Measurements from ENCODE around the gene GAS7. TPM values are rescaled to one million over a fixed set of nuclear protein-coding genes. Genes with fewer than 3 reads are reported as not detected.

The GAS7 gene
- total RNA-seq, 1 experiment from 2014 or later: 0.23 TPM

- DNase-seq (ENCODE audit: low read depth): no peak
Measured at GRCh38 chr17:10200645-10201044, 2.2 kb upstream of the GAS7 start.

GRCh38 chr17:10200016-10200415 lies 1.6 kb upstream of the GAS7 start:
- DNase-seq (ENCODE audit: low read depth): no peak

GRCh38 chr17:10197721-10198508 lies 491 bp downstream of the GAS7 start:
- no peak for DNase-seq (ENCODE audit: low read depth)

- no peak for DNase-seq (ENCODE audit: low read depth)
Measured at GRCh38 chr17:10197362-10197720, 1.1 kb downstream of the GAS7 start.

- no peak for DNase-seq (ENCODE audit: low read depth)
Measured at GRCh38 chr17:10196941-10197340, 1.5 kb downstream of the GAS7 start.

GRCh38 chr17:10196384-10196895 lies 2.0 kb downstream of the GAS7 start:
- no peak for DNase-seq (ENCODE audit: low read depth)

GRCh38 chr17:10195090-10195805 lies 3.2 kb downstream of the GAS7 start:
- DNase-seq (ENCODE audit: low read depth): no peak

- DNase-seq (ENCODE audit: low read depth): no peak
Measured at GRCh38 chr17:10193632-10194031, 4.8 kb downstream of the GAS7 start.

GRCh38 chr17:10192972-10193371 lies 5.4 kb downstream of the GAS7 start:
- DNase-seq (ENCODE audit: low read depth): no peak

GRCh38 chr17:10192461-10192860 lies 5.9 kb downstream of the GAS7 start:
- DNase-seq (ENCODE audit: low read depth): no peak

- no peak for DNase-seq (ENCODE audit: low read depth)
Measured at GRCh38 chr17:10187456-10187855, 10.9 kb downstream of the GAS7 start.

- no peak for DNase-seq (ENCODE audit: low read depth)
Measured at GRCh38 chr17:10186771-10187410, 11.5 kb downstream of the GAS7 start.

- no peak for DNase-seq (ENCODE audit: low read depth)
Measured at GRCh38 chr17:10183931-10184930, 14.2 kb downstream of the GAS7 start.

- no peak for DNase-seq (ENCODE audit: low read depth)
Measured at GRCh38 chr17:10182785-10183184, 15.6 kb downstream of the GAS7 start.

- DNase-seq (ENCODE audit: low read depth): no peak
Measured at GRCh38 chr17:10178506-10178991, 19.9 kb downstream of the GAS7 start.

GRCh38 chr17:10177913-10178505 lies 20.4 kb downstream of the GAS7 start:
- DNase-seq (ENCODE audit: low read depth): peak; percentile 31

- no peak for DNase-seq (ENCODE audit: low read depth)
Measured at GRCh38 chr17:10177131-10177912, 21.1 kb downstream of the GAS7 start.

GRCh38 chr17:10173913-10174312 lies 24.5 kb downstream of the GAS7 start:
- DNase-seq (ENCODE audit: low read depth): no peak

- no peak for DNase-seq (ENCODE audit: low read depth)
Measured at GRCh38 chr17:10172778-10173177, 25.6 kb downstream of the GAS7 start.

- no peak for DNase-seq (ENCODE audit: low read depth)
Measured at GRCh38 chr17:10172241-10172741, 26.1 kb downstream of the GAS7 start.

All from LHCN-M2 (cell line).